ENCODE measurements around the gene ZDHHC9.
A peak's percentile ranks its signal among the peaks of the same experiment; 100 is the strongest.

ZDHHC9 gene

DNA sequence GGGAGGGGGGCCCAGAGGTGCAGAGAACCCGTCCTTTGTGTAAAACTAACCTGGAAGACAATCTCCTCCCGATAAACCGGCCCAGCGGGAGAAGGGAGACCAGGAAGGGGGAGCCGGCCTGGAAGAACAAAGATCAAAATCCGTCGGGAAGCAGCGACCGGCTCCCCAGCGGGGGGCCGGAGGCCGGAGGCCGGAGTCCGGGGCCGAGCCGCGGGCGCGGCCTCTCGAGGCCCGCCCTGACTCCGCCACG is 552 bp downstream of the ZDHHC9 start:
- TF ChIP-seq, protein P1, sequence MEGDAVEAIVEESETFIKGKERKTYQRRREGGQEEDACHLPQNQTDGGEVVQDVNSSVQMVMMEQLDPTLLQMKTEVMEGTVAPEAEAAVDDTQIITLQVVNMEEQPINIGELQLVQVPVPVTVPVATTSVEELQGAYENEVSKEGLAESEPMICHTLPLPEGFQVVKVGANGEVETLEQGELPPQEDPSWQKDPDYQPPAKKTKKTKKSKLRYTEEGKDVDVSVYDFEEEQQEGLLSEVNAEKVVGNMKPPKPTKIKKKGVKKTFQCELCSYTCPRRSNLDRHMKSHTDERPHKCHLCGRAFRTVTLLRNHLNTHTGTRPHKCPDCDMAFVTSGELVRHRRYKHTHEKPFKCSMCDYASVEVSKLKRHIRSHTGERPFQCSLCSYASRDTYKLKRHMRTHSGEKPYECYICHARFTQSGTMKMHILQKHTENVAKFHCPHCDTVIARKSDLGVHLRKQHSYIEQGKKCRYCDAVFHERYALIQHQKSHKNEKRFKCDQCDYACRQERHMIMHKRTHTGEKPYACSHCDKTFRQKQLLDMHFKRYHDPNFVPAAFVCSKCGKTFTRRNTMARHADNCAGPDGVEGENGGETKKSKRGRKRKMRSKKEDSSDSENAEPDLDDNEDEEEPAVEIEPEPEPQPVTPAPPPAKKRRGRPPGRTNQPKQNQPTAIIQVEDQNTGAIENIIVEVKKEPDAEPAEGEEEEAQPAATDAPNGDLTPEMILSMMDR (IDR thresholded peaks at IDR 0.05), result no peak
- peak overlapping the region; percentile 71 for H3K4me3 ChIP-seq (ENCODE audit: low read depth, low read length)

DNA sequence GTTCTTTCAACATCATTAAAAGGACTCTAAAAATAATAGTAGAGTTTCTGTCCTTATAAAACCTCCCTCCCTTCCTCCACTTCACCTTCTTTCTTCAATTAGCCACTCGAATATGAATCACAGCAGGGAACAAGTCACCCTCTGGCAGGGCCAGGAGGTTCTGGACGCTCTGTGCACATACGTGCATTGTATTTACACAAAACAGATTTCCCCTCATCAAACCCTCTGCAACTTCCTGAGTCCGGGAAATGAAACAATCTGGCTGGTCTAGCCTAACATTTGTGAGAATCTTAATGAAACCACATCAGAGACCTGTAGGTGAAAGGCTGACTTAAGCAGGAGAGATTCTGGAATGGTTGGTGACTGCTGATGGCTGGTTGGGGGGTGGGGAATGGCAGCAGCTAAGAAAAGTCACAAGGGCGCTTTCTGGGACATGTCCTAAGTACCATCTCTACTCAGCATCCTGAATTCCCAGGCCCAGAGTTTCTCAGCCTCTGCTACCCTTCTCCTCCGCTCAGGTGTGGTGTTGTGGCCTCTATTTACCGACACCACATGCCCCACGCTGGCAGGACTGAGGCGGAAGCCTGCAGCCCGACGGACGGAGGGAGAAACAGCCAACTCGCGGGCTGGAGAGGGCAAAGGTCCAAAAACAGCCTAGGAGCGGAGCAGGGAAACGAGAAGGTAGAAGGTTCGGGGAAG is 1.0 kb downstream of the ZDHHC9 start:
- Histone ChIP-seq H3K79me2 (no peaks in the 10 kb centered on the region), H3K4me3 (ENCODE audit: low read depth, low read length) (peak overlapping the region; percentile 71), H3K4me1 (no peaks in the 10 kb centered on the region), H3K27me3 (ENCODE audit: control insufficient read depth, insufficient read depth, low read length) (no peaks in the 10 kb centered on the region), H3K9me3 (ENCODE audit: control insufficient read depth, low read length) (no peaks in the 10 kb centered on the region), H3K27ac (no peak overlapping the region), H3K36me3 (ENCODE audit: control insufficient read depth, insufficient read depth, low read length) (no peaks in the 10 kb centered on the region), H3K9ac (no peak overlapping the region), H2AFZ (peak overlapping the region; percentile 88), H3K4me2 (ENCODE audit: low read length) (peak overlapping the region; percentile 74)
- TF ChIP-seq, protein P1 (IDR thresholded peaks at IDR 0.05), result no peak

More for the DNA sequence above, 552 bp downstream of the ZDHHC9 start:
- Histone ChIP-seq H3K4me2 (ENCODE audit: low read length) (peak overlapping the region; percentile 74), H3K79me2 (no peaks in the 10 kb centered on the region), H3K27ac (no peak overlapping the region), H3K9me3 (ENCODE audit: control insufficient read depth, low read length) (no peaks in the 10 kb centered on the region), H3K36me3 (ENCODE audit: control insufficient read depth, insufficient read depth, low read length) (no peaks in the 10 kb centered on the region), H3K27me3 (ENCODE audit: control insufficient read depth, insufficient read depth, low read length) (no peaks in the 10 kb centered on the region), H2AFZ (peak overlapping the region; percentile 88), H3K4me1 (no peaks in the 10 kb centered on the region), H3K9ac (no peak overlapping the region)

DNA sequence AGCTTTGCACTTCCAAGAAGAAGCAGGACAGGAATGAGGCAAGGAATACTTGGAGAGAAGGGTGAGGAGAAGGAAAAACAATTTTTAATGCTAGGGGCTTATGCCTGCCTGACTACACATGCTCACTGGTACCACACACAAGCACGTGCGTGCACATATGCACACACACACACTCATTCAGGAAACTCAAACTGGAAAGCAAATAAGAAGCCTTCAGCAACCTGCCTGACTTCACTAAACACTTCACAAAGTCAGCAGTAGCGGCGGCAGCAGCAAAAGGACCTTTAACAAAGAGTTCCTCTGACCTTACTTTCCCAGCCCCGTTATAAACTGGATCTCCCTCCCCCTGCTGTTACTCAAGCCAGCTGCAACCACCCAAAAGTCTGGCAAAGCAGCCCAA is 3.3 kb downstream of the ZDHHC9 start:
- Histone ChIP-seq H3K4me1 (no peaks in the 10 kb centered on the region), H3K4me2 (ENCODE audit: low read length) (no peak overlapping the region), H2AFZ (no peak overlapping the region), H3K27me3 (ENCODE audit: control insufficient read depth, insufficient read depth, low read length) (no peaks in the 10 kb centered on the region), H3K79me2 (no peaks in the 10 kb centered on the region), H3K36me3 (ENCODE audit: control insufficient read depth, insufficient read depth, low read length) (no peaks in the 10 kb centered on the region), H3K4me3 (ENCODE audit: low read depth, low read length) (no peak overlapping the region), H3K27ac (no peak overlapping the region), H3K9me3 (ENCODE audit: control insufficient read depth, low read length) (no peaks in the 10 kb centered on the region), H3K9ac (no peak overlapping the region)
- TF ChIP-seq, protein P1 (IDR thresholded peaks at IDR 0.05), result no peak

DNA sequence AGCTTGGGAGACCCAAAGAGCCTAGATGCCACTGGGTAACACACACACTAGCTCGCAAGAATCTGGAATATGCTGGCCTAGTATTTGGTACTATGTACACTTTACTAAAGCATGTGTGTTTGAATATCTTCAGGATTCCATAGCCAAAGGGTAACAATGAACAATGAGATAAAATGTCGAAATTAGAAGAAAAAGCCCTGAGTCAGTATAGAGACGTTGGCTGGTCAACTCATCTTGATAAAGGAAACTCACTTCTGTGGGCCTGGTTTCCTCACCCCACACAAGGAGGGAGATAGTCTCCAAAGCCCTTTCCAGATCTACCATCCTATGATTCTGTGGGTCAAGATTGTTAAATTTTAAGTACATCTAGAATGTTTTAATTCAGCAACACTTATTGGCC is 6.9 kb downstream of the ZDHHC9 start:
- no peak overlapping the region for H2AFZ ChIP-seq
- H3K79me2 ChIP-seq, result no peaks in the 10 kb centered on the region
- no peaks in the 10 kb centered on the region for H3K9me3 ChIP-seq (ENCODE audit: control insufficient read depth, low read length)
- H3K4me1 ChIP-seq, result no peaks in the 10 kb centered on the region
- H3K27me3 ChIP-seq (ENCODE audit: control insufficient read depth, insufficient read depth, low read length), result no peaks in the 10 kb centered on the region
- TF ChIP-seq, protein P1 (IDR thresholded peaks at IDR 0.05), result no peak
- no peak overlapping the region for H3K4me2 ChIP-seq (ENCODE audit: low read length)
- H3K36me3 ChIP-seq (ENCODE audit: control insufficient read depth, insufficient read depth, low read length), result no peaks in the 10 kb centered on the region
- H3K27ac ChIP-seq, result no peak overlapping the region
- no peak overlapping the region for H3K9ac ChIP-seq
- H3K4me3 ChIP-seq (ENCODE audit: low read depth, low read length), result no peak overlapping the region

All from parathyroid adenoma (tissue), 2 donors.